Sigmoid colon (tissue), 7 donors: ENCODE data around the gene CST9. TPM values are rescaled to one million over a fixed set of nuclear protein-coding genes. Genes with fewer than 3 reads are reported as not detected.

Source experiments
- DNase-seq: peaks from one replicate; pipeline ENCODE4 v3.0.0-alpha.2; 2019
- H3K27ac ChIP-seq, 4 donors: fragments of 200-600 bp; sonication (generic); one replicate each; pipeline ENCODE4 v1.5.1; 2016 to 2019; ENCODE audit warnings: mild to moderate bottlenecking in 1 of 4
- H3K27me3 ChIP-seq, 3 donors: fragments of 200-600 bp; sonication (generic); one replicate each; pipeline ENCODE4 v1.5.1; 2019; ENCODE audit warnings: mild to moderate bottlenecking in 1 of 3
- H3K36me3 ChIP-seq, 4 donors: fragments of 200-600 bp; sonication (generic); one replicate each; pipeline ENCODE4 v1.5.1; 2016 to 2019
- H3K4me1 ChIP-seq, 4 donors: fragments of 200-600 bp; sonication (generic); one replicate each; pipeline ENCODE4 v1.5.1; 2017 to 2019
- H3K4me3 ChIP-seq, 4 donors: fragments of 200-600 bp; sonication (generic); one replicate each; pipeline ENCODE4 v1.5.1; 2017 to 2019; ENCODE audit warnings: mild to moderate bottlenecking in 2 of 4, moderate library complexity in 1 of 4
- H3K9me3 ChIP-seq, 4 donors: fragments of 200-600 bp in 3 of 4; sonication (generic) in 3 of 4; one replicate each; pipeline versions ENCODE4 v1.5.1 to v1.6.1; 2013 to 2019
- EP300 ChIP-seq, 4 donors: sonication (generic); formaldehyde crosslinking; IDR thresholded peaks; one replicate each; pipeline ENCODE4 v1.6.1; 2017; ENCODE audit warnings: antibody characterized with exemption in 4 of 4
- POLR2A ChIP-seq, 2 donors: fragments of 450-650 bp; IDR thresholded peaks; one replicate each; pipeline ENCODE4 v1.6.1; 2016; ENCODE audit warnings: antibody characterized with exemption in 2 of 2, mild to moderate bottlenecking in 2 of 2, moderate library complexity in 2 of 2
- POLR2AphosphoS5 ChIP-seq, 4 donors: sonication (generic); formaldehyde crosslinking; IDR thresholded peaks; one replicate each; pipeline ENCODE4 v1.6.1; 2017; ENCODE audit warnings: antibody characterized with exemption in 4 of 4
- WGBS, 2 donors: extraction: QIAGEN DNeasy Blood & Tissue Kit; methylation state at CpG; one replicate each; pipeline ENCODE4 v1.1.7; 2013; 5-methylcytosine and 5-hydroxymethylcytosine counted together
- intact Hi-C: fragments of 100-400 bp; cut with DNase I; formaldehyde crosslinking; loops from one replicate; pipeline ENCODE4 v1.15.1; 2023
- polyA plus RNA-seq, 3 donors: library from polyadenylated mRNA; stranded (reverse); fragments of 200-250 nt; gene quantifications; one replicate each; pipeline ENCODE4 v1.2.3, GENCODE V29; 2013
- total RNA-seq, 4 donors: library from RNA; depleted of rRNA; stranded (reverse); fragments of >200 nt; gene quantifications; one replicate each; pipeline ENCODE4 v1.1.0, GENCODE V29; 2016
- TF ChIP-seq, protein P1 (sequence below), 4 experiments: fragments of 450-650 bp in 3 of 4; fragments of 200-600 bp in 1 of 4; IDR thresholded peaks; one replicate each; pipeline ENCODE4 v1.5.1; 2016 to 2019; ENCODE audit warnings: antibody characterized with exemption in 4 of 4, mild to moderate bottlenecking in 3 of 4, moderate library complexity in 2 of 4
- donor health status: healthy with polysubstance abuse.
- donor health status: Bipolar disorder and iron deficiency.
- donor health status: healthy.

CST9 gene
- total and polyA plus RNA-seq, 7 donors = not detected

DNA sequence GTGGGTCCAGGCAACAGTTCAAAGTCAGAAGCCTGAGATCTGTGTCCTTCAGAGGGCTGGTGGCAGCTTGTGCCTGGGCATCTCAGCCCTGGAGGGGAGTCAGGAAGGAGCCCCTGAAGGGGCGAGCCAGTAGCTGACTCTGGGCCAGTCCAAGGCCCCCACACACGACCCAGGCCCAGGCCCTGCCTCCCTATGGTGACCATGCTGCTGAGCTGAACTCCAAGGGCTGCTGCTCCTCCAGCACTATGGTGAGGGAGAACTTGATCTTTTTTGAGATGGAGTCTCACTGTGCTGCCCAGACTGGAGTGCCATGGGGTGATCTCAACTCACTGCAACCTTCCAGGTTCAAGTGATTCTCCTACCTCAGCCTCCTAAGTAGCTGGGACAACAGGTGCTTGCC is 47.2 kb upstream of the CST9 start:
- no peak for DNase-seq
- Histone ChIP-seq H3K27me3 (no peaks in the 10 kb centered on the region), H3K4me3 (no peak overlapping the region), H3K36me3 (no peaks in the 10 kb centered on the region), H3K4me1 (peaks cover 0 to 30% (median 20%) of the 10 kb centered on the region in 4 donors), H3K27ac (peak overlapping the region in 1 of 4 donors; percentile 19), H3K9me3 (no peaks in the 10 kb centered on the region)
- TF ChIP-seq POLR2AphosphoS5 (IDR thresholded peaks at IDR 0.05) = no peak
- no peak for TF ChIP-seq POLR2A (IDR thresholded peaks at IDR 0.05)
- no peak for TF ChIP-seq EP300 (IDR thresholded peaks at IDR 0.05)
- TF ChIP-seq, protein P1, sequence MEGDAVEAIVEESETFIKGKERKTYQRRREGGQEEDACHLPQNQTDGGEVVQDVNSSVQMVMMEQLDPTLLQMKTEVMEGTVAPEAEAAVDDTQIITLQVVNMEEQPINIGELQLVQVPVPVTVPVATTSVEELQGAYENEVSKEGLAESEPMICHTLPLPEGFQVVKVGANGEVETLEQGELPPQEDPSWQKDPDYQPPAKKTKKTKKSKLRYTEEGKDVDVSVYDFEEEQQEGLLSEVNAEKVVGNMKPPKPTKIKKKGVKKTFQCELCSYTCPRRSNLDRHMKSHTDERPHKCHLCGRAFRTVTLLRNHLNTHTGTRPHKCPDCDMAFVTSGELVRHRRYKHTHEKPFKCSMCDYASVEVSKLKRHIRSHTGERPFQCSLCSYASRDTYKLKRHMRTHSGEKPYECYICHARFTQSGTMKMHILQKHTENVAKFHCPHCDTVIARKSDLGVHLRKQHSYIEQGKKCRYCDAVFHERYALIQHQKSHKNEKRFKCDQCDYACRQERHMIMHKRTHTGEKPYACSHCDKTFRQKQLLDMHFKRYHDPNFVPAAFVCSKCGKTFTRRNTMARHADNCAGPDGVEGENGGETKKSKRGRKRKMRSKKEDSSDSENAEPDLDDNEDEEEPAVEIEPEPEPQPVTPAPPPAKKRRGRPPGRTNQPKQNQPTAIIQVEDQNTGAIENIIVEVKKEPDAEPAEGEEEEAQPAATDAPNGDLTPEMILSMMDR (IDR thresholded peaks at IDR 0.05) = no peak
- WGBS, 2 donors = 81 to 83% methylated on average over 2 of the region's 2 CpGs
- intact Hi-C loops = no loop called here

DNA sequence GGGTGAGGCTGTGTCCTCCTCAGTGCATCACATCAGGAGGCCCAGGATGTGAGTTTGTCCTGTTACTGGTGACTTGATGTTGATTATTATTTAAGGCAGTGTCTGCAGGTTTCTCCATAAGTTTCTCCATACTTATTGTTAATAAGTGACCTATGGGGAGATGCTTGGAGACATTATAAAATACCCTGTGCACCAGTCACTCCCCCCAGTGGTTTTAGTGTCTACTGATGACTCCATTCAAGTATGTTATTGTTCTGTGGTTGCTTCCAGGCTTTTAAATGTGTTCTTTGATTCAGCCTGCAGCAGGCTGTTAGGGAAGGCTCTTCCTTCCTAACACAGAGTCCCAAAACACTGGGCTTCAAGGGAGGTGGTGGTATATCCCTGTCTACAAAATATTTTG is 46.7 kb upstream of the CST9 start:
- H3K4me1 ChIP-seq = peaks cover 0 to 30% (median 20%) of the 10 kb centered on the region in 4 donors
- TF ChIP-seq, protein P1 (IDR thresholded peaks at IDR 0.05) = no peak
- TF ChIP-seq POLR2AphosphoS5 (IDR thresholded peaks at IDR 0.05) (no peak), EP300 (IDR thresholded peaks at IDR 0.05) (no peak), POLR2A (IDR thresholded peaks at IDR 0.05) (no peak)
- no peaks in the 10 kb centered on the region for H3K36me3 ChIP-seq
- intact Hi-C loops = no loop called here
- H3K4me3 ChIP-seq = no peak overlapping the region
- no peak for DNase-seq
- no peaks in the 10 kb centered on the region for H3K9me3 ChIP-seq
- H3K27ac ChIP-seq = no peak overlapping the region
- no peaks in the 10 kb centered on the region for H3K27me3 ChIP-seq

DNA sequence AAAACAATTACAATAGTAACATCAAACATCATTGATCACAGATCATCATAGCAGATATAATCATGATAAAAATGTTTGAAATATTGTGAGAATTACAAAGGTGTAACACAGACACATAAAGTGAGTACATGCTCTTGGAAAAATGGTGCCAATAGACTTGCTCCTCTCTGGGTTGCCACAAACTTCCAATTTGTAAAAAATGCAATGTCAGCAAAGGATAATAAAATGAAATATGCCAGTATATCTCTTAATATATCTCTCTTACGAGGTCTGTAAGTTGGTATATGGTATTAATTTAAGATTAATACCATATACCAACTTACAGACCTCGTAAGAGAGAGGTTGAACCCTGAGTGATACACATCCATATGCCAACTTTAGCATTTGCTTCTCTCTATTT is 45.4 kb upstream of the CST9 start:
- Histone ChIP-seq H3K4me1 (peaks cover 0 to 25% (median 17%) of the 10 kb centered on the region in 4 donors), H3K27ac (no peak overlapping the region), H3K4me3 (no peak overlapping the region), H3K27me3 (no peaks in the 10 kb centered on the region), H3K9me3 (no peaks in the 10 kb centered on the region), H3K36me3 (no peaks in the 10 kb centered on the region)
- intact Hi-C loops = no loop called here
- TF ChIP-seq, protein P1 (IDR thresholded peaks at IDR 0.05) = no peak
- TF ChIP-seq EP300 (IDR thresholded peaks at IDR 0.05) (no peak), POLR2A (IDR thresholded peaks at IDR 0.05) (no peak), POLR2AphosphoS5 (IDR thresholded peaks at IDR 0.05) (no peak)
- no peak for DNase-seq
- WGBS, 2 donors = 92 to 94% methylated on average over 2 of the region's 2 CpGs

DNA sequence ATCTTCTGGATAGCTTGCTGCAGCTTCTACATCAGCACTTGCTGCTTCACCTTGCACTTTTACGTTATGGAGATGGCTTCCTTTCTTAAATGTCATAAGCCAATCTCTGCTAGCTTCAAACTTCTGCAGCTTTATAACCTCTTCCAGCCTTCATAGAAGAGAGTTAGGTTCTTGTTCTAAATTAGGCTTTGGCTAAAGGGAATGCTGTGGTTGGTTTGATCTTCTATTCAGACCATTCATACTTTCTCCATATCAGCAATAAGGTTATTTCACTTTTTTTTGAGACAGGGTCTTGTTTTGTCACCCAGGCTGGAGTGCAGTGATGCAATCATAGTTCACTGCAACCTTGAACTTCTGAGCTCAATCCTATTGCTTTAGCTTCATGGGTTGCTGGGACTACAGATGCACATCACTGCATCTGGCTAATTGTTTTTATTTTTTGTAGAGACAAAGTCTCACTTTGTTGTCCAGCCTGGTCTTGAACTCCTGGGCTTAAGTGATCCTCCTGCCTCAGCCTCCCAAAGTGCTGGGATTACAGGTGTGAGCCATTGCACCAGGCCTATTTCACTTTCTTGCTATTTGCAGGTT is 44.2 kb upstream of the CST9 start:
- TF ChIP-seq, protein P1 (IDR thresholded peaks at IDR 0.05) = no peak
- no peak for TF ChIP-seq POLR2A (IDR thresholded peaks at IDR 0.05)
- no peak for TF ChIP-seq POLR2AphosphoS5 (IDR thresholded peaks at IDR 0.05)
- no peak for TF ChIP-seq EP300 (IDR thresholded peaks at IDR 0.05)
- no peak overlapping the region for H3K4me3 ChIP-seq
- no peak overlapping the region for H3K27ac ChIP-seq
- intact Hi-C loops = no loop called here
- no peaks in the 10 kb centered on the region for H3K9me3 ChIP-seq
- H3K4me1 ChIP-seq = peaks cover 0 to 13% (median 8%) of the 10 kb centered on the region in 4 donors
- no peaks in the 10 kb centered on the region for H3K27me3 ChIP-seq
- WGBS, 2 donors = 88 to 92% methylated on average over 1 of the region's 1 CpG
- DNase-seq = no peak
- no peaks in the 10 kb centered on the region for H3K36me3 ChIP-seq

DNA sequence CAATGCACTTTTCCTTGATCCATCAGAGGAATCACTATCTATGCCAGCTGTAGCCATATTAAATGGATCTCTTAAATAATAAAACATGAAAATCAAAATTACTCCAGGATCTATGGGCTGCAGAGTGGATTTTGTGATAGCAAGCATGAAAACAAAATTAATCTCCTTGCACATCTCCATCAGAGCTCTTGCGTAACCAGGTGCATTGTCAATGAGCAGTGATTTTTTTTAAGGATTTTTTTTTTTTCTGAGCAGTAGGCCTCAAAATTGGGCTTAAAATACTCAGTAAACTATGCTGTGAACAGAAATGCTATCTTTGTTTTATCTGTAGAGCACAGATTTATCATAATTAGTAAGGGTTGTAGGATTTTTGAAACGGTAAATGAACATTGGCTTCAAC is 43.5 kb upstream of the CST9 start:
- 93 to 94% methylated on average over 2 of the region's 2 CpGs for WGBS, 2 donors
- intact Hi-C loops = no loop called here
- no peak overlapping the region for H3K4me3 ChIP-seq
- H3K9me3 ChIP-seq = no peaks in the 10 kb centered on the region
- no peaks in the 10 kb centered on the region for H3K27me3 ChIP-seq
- TF ChIP-seq, protein P1 (IDR thresholded peaks at IDR 0.05) = no peak
- no peak for TF ChIP-seq EP300 (IDR thresholded peaks at IDR 0.05)
- TF ChIP-seq POLR2A (IDR thresholded peaks at IDR 0.05) = no peak
- no peak for TF ChIP-seq POLR2AphosphoS5 (IDR thresholded peaks at IDR 0.05)
- DNase-seq = no peak
- H3K27ac ChIP-seq = no peak overlapping the region
- H3K4me1 ChIP-seq = peaks cover 0 to 6% (median 3%) of the 10 kb centered on the region in 4 donors
- H3K36me3 ChIP-seq = no peaks in the 10 kb centered on the region
